ENCODE measurements around the gene AATK. TPM values are rescaled to one million over a fixed set of nuclear protein-coding genes. Genes with fewer than 3 reads are reported as not detected.

The AATK gene
- total RNA-seq, 4 donors from 2014 or later = 247 to 385 (median 322) TPM

- peaks cover 0 to 47% (median 0%) of the 10 kb centered on the region in 3 donors for H3K36me3 ChIP-seq
- DNase-seq (ENCODE audit: low spot score in 2 of 2) = no peak
- no peak overlapping the region for H3K4me3 ChIP-seq
- 88 to 97% methylated on average over 14 to 20 of the region's 26 CpGs for WGBS, 2 donors
- TF ChIP-seq CTCF (IDR thresholded peaks at IDR 0.05) (no peak), EP300 (IDR thresholded peaks at IDR 0.05) (no peak), POLR2A (IDR thresholded peaks at IDR 0.05) (no peak)
- H3K27ac ChIP-seq = no peak overlapping the region
- peaks cover 0 to 12% of the 10 kb centered on the region in 2 donors for H3K27me3 ChIP-seq
- H3K4me1 ChIP-seq = no peaks in the 10 kb centered on the region
- H3K9me3 ChIP-seq = no peaks in the 10 kb centered on the region
Observed at GRCh38 chr17:81187586-81188490, 21.8 kb upstream of the AATK start.

GRCh38 chr17:81187120-81187519 lies 21.1 kb upstream of the AATK start:
- H3K9me3 ChIP-seq = no peaks in the 10 kb centered on the region
- TF ChIP-seq EP300 (IDR thresholded peaks at IDR 0.05) = no peak
- TF ChIP-seq CTCF (IDR thresholded peaks at IDR 0.05) = no peak

GRCh38 chr17:81186203-81186602 lies 20.2 kb upstream of the AATK start:
- 77 to 78% methylated on average over 7 of the region's 7 CpGs for WGBS, 2 donors
- H3K36me3 ChIP-seq = peaks cover 0 to 31% (median 0%) of the 10 kb centered on the region in 3 donors

More at GRCh38 chr17:81187120-81187519, 21.1 kb upstream of the AATK start:
- H3K4me3 ChIP-seq = no peak overlapping the region
- H3K27me3 ChIP-seq = peaks cover 0 to 12% of the 10 kb centered on the region in 2 donors
- no peak overlapping the region for H3K27ac ChIP-seq
- H3K36me3 ChIP-seq = peaks cover 0 to 40% (median 0%) of the 10 kb centered on the region in 3 donors
- DNase-seq (ENCODE audit: low spot score in 2 of 2) = no peak
- H3K4me1 ChIP-seq = no peaks in the 10 kb centered on the region
- WGBS, 2 donors = 88 to 90% methylated on average over 10 to 11 of the region's 11 CpGs

GRCh38 chr17:81184555-81184954 lies 18.5 kb upstream of the AATK start:
- TF ChIP-seq EP300 (IDR thresholded peaks at IDR 0.05) (no peak), POLR2A (IDR thresholded peaks at IDR 0.05) (no peak), CTCF (IDR thresholded peaks at IDR 0.05) (no peak)
- Histone ChIP-seq H3K27me3 (peaks cover 0 to 12% of the 10 kb centered on the region in 2 donors), H3K27ac (no peak overlapping the region), H3K4me3 (no peak overlapping the region), H3K36me3 (peaks cover 0 to 14% (median 0%) of the 10 kb centered on the region in 3 donors), H3K9me3 (no peaks in the 10 kb centered on the region), H3K4me1 (no peaks in the 10 kb centered on the region)
- no peak for DNase-seq (ENCODE audit: low spot score in 2 of 2)
- WGBS, 2 donors = 17 to 24% methylated on average over 12 to 14 of the region's 15 CpGs

More at GRCh38 chr17:81186203-81186602, 20.2 kb upstream of the AATK start:
- H3K4me3 ChIP-seq = no peak overlapping the region
- peaks cover 0 to 12% of the 10 kb centered on the region in 2 donors for H3K27me3 ChIP-seq
- no peak for DNase-seq (ENCODE audit: low spot score in 2 of 2)
- TF ChIP-seq EP300 (IDR thresholded peaks at IDR 0.05) (no peak), POLR2A (IDR thresholded peaks at IDR 0.05) (no peak), CTCF (IDR thresholded peaks at IDR 0.05) (no peak)
- no peaks in the 10 kb centered on the region for H3K4me1 ChIP-seq
- H3K9me3 ChIP-seq = no peaks in the 10 kb centered on the region
- H3K27ac ChIP-seq = no peak overlapping the region

- no peak overlapping the region for H3K4me3 ChIP-seq
- WGBS, 2 donors = 90 to 96% methylated on average over 10 to 11 of the region's 11 CpGs
- H3K27me3 ChIP-seq = peaks cover 0 to 12% of the 10 kb centered on the region in 2 donors
- no peak overlapping the region for H3K27ac ChIP-seq
- H3K4me1 ChIP-seq = no peaks in the 10 kb centered on the region
- no peak for TF ChIP-seq POLR2A (IDR thresholded peaks at IDR 0.05)
- no peak for TF ChIP-seq CTCF (IDR thresholded peaks at IDR 0.05)
- TF ChIP-seq EP300 (IDR thresholded peaks at IDR 0.05) = no peak
- DNase-seq (ENCODE audit: low spot score in 2 of 2) = no peak
- H3K36me3 ChIP-seq = peaks cover 0 to 7% (median 0%) of the 10 kb centered on the region in 3 donors
- H3K9me3 ChIP-seq = no peaks in the 10 kb centered on the region
Observed at GRCh38 chr17:81183807-81184206, 17.8 kb upstream of the AATK start.

Measured in tibial nerve (tissue), 4 donors.